OCI-LY7 (cell line): ENCODE data around the gene ZNF22. TPM values are rescaled to one million over a fixed set of nuclear protein-coding genes. Genes with fewer than 3 reads are reported as not detected.

Experiments
- BruUV-seq: library from RNA; stranded (reverse); fragments of 400-500 nt; replicated peaks from 2 replicates; lab custom pipeline; 2021; lab: Mats Ljungman, UMichigan
- CTCF ChIA-PET: fragments of 300-600 bp; sonication (Branson Sonifier 250); formaldehyde crosslinking; loops from one replicate; lab custom pipeline; 2022; ENCODE audit warnings: antibody characterized with exemption; ENCODE audit not compliant: unreplicated experiment; lab: Charles Lee
- POLR2A ChIA-PET: fragments of 300-600 bp; sonication (Branson Sonifier 250); formaldehyde crosslinking; loops from one replicate; lab custom pipeline; 2022; ENCODE audit warnings: antibody characterized with exemption; lab: Charles Lee
- DNase-seq: peaks from one replicate; pipeline ENCODE4 v3.0.0-alpha.2; 2015; ENCODE audit warnings: low spot score
- H2AFZ ChIP-seq: fragments of 200-600 bp; sonication (generic), shearing (Covaris generic); 2 replicates; pipeline ENCODE4 v1.6.1; 2014; ENCODE audit warnings: mild to moderate bottlenecking, antibody characterized with exemption, low read length, moderate library complexity
- H3K27ac ChIP-seq: fragments of 200-600 bp; sonication (generic); 2 replicates; pipeline ENCODE4 v1.5.1; 2014; ENCODE audit warnings: mixed run types, low read depth, mild to moderate bottlenecking, moderate library complexity, low read length, inconsistent platforms; ENCODE audit not compliant: poor library complexity, severe bottlenecking
- H3K36me3 ChIP-seq: fragments of 200-600 bp; sonication (generic); 2 replicates; pipeline ENCODE4 v1.6.1; 2014; ENCODE audit warnings: mild to moderate bottlenecking, antibody characterized with exemption, low read length, moderate library complexity, mixed read lengths; ENCODE audit not compliant: insufficient read depth
- H3K4me1 ChIP-seq: fragments of 200-600 bp; sonication (generic); 2 replicates; pipeline ENCODE4 v1.5.1; 2014; ENCODE audit warnings: mild to moderate bottlenecking, low read length; ENCODE audit not compliant: insufficient read depth, poor library complexity, severe bottlenecking
- H3K4me2 ChIP-seq: fragments of 200-600 bp; sonication (generic); 2 replicates; pipeline ENCODE4 v1.6.1; 2014; ENCODE audit warnings: mild to moderate bottlenecking, low read length
- H3K4me3 ChIP-seq: fragments of 200-600 bp; sonication (generic); 2 replicates; pipeline ENCODE4 v1.5.1; 2014; ENCODE audit warnings: mild to moderate bottlenecking, low read depth, low read length; ENCODE audit not compliant: poor library complexity, severe bottlenecking
- H3K79me2 ChIP-seq: fragments of 200-600 bp; sonication (generic); 2 replicates; pipeline ENCODE4 v1.6.1; 2016; ENCODE audit warnings: low read depth, mild to moderate bottlenecking, low read length, moderate library complexity, mixed read lengths; ENCODE audit not compliant: insufficient read depth
- H3K9me2 ChIP-seq: fragments of 200-600 bp; sonication (generic); 2 replicates; pipeline ENCODE4 v1.6.1; 2016; ENCODE audit warnings: mild to moderate bottlenecking, low read length, mixed read lengths; ENCODE audit not compliant: insufficient read depth
- H3K9me3 ChIP-seq: fragments of 200-600 bp; sonication (generic); 2 replicates; pipeline ENCODE4 v1.6.1; 2014; ENCODE audit warnings: mild to moderate bottlenecking, mixed run types, low read length, mixed read lengths
- H4K20me1 ChIP-seq: fragments of 200-600 bp; sonication (generic); 2 replicates; pipeline ENCODE4 v1.6.1; 2014; ENCODE audit warnings: mild to moderate bottlenecking, antibody characterized with exemption, low read length, moderate library complexity, mixed read lengths; ENCODE audit not compliant: insufficient read depth
- CTCF ChIP-seq: fragments of 200-600 bp; sonication (generic); conservative IDR thresholded peaks from 2 replicates; pipeline ENCODE4 v1.5.1; 2014; ENCODE audit warnings: mild to moderate bottlenecking, antibody characterized with exemption, low read length, moderate library complexity, mixed read lengths
- EZH2phosphoT487 ChIP-seq: fragments of 200-600 bp; sonication (generic); IDR thresholded peaks from 2 replicates; pipeline ENCODE4 v1.6.1; 2018; ENCODE audit warnings: low read depth, borderline replicate concordance, mild to moderate bottlenecking, mixed run types, antibody characterized with exemption, low read length, moderate library complexity, mixed read lengths
- intact Hi-C: fragments of 100-400 bp; cut with micrococcal nuclease; formaldehyde crosslinking; loops from one replicate; pipeline ENCODE4 v1.10.0; 2022; ENCODE audit not compliant: unreplicated experiment
- total RNA-seq, 2 experiments: library from RNA; depleted of rRNA in 1 of 2; stranded (reverse); fragments of >200 nt in 1 of 2; shearing (Covaris generic) in 1 of 2; gene quantifications; 2 replicates each; pipeline ENCODE4 v1.2.3, GENCODE V29; 2014 to 2022

ZNF22 gene
- total RNA-seq, 2 experiments from 2014 or later: 33.3 to 46.6 TPM

DNA sequence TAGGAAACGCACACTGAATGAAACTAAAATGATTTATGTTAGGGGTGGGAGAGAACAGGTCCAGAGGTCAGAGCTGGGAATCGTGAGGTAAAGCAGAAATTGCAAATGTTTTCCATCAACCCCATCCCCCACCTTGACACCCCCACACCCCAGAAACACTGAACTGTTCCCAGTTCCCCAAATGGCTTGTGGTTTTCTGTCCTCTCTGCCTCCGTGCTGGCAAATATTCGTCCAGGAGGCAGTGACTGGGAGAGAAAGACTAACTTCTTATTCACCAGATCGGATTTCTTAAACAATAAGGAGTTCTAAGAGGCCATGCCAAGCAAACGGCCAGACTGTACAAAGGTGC is 41.9 kb upstream of the ZNF22 start:
- DNase-seq: no peak
- Histone ChIP-seq H2AFZ (peak overlapping the region; percentile 78), H3K4me3 (peak overlapping the region; percentile 82), H4K20me1 (no peaks in the 10 kb centered on the region), H3K4me1 (peaks cover 39% of the 10 kb centered on the region), H3K4me2 (peak overlapping the region; percentile 92), H3K27ac (no peak overlapping the region), H3K79me2 (no peaks in the 10 kb centered on the region), H3K9me2 (no peaks in the 10 kb centered on the region), H3K9me3 (no peaks in the 10 kb centered on the region), H3K36me3 (no peaks in the 10 kb centered on the region)
- intact Hi-C loops: loop anchor here (2.0 kb wide), 1 partner anchor 42 kb away; the partner anchor contains the start of gene ZNF22
- ChIA-PET POLR2A (interaction anchor here (2.0 kb wide), 1 partner anchor 9 kb away, joined by 5 read pairs; no protein-coding TSS in a partner anchor), CTCF (interaction anchor here (0.6 kb wide), 1 partner anchor 26 kb away, joined by 3 read pairs; no protein-coding TSS in a partner anchor)
- TF ChIP-seq CTCF: no peak
- no peak for TF ChIP-seq EZH2phosphoT487
- BruUV-seq: TSS peak; percentile 92

DNA sequence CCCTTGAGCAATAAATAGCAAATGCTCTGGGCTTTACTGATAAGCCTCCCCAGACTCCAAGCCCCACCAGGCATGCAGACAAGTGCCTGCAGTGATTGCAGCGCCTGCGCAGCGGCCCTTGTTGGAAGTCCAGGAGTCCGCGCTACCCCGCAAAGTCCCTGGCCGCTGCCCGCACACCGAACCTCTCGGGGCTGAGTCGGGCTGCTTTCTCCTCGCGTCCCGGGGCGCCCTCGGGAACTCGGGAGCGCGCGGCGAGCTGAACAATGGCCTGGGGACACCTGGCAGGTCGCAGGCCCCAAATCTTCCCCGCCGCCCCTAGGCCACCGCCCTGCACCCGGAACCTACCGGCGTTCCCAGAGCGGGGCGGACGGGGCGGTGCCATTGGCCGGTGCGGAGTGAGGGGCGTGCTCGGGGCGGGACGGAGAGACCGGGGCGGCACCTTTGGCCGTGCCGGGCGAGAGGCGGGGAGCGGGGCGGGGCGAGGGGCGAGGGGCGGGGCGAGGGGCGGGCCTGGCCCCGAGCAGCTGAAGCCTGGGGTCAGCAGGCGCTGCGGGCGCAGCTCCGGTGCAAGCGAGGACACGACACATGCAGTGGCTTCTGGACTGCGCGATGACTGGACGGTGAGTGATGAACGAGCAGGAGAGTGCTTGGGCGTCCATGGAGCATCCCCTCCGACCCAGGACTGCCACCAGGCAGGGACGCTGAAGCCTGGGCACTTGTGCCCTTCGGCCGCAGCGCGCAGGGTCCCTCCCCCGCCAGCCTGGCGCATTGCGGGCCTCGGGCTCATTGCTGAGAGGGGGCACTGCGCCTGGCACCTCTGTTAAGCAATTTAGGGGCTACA is 41.3 kb upstream of the ZNF22 start, which contains the start of gene RASSF4:
TSS of gene RASSF4 (plus strand) at position 556 of the 841 bp plus-strand sequence. CDS start 10,401 bp downstream, outside the sequence.
- H4K20me1 ChIP-seq: no peaks in the 10 kb centered on the region
- no peak within 1 kb of the TSS for H3K27ac ChIP-seq
- H3K9me2 ChIP-seq: no peaks in the 10 kb centered on the region
- no peak for TF ChIP-seq CTCF
- no peak for TF ChIP-seq EZH2phosphoT487
- no peaks in the 10 kb centered on the region for H3K9me3 ChIP-seq
- peak; percentile 92 for DNase-seq
- peak within 1 kb of the TSS; percentile 92 for H3K4me2 ChIP-seq
- peak within 1 kb of the TSS; percentile 78 for H2AFZ ChIP-seq
- no peaks in the 10 kb centered on the region for H3K36me3 ChIP-seq
- intact Hi-C loops: loop anchor here (2.0 kb wide), 1 partner anchor 41 kb away; the partner anchor contains the start of gene ZNF22
- peaks cover 45% of the 10 kb centered on the region for H3K4me1 ChIP-seq
- no TSS peak for BruUV-seq
- no peaks in the 10 kb centered on the region for H3K79me2 ChIP-seq
- ChIA-PET CTCF (interaction anchor here (0.6 kb wide), 1 partner anchor 27 kb away, joined by 3 read pairs; no protein-coding TSS in a partner anchor), POLR2A (interaction anchor here (2.0 kb wide), 1 partner anchor 10 kb away, joined by 5 read pairs; no protein-coding TSS in a partner anchor)
- H3K4me3 ChIP-seq: peak within 1 kb of the TSS; percentile 82
